Dermis lymphatic vessel endothelial cell (primary cell): Measurements from ENCODE around the gene DNMT1. TPM values are rescaled to one million over a fixed set of nuclear protein-coding genes. Genes with fewer than 3 reads are reported as not detected.

Experiments used
- total RNA-seq: library from RNA; depleted of rRNA; stranded (reverse); fragments of >200 nt; gene quantifications from 2 replicates; pipeline ENCODE4 v1.2.1, GENCODE V29; 2014

The DNMT1 gene
- total RNA-seq: 12.1 and 14.4 TPM in 2 replicates

GRCh38 chr19:10194500-10195198 is at the start of gene DNMT1:
Gene DNMT1, minus strand, starts transcription at chr19:10194953. Its CDS starts 54 bp downstream, at chr19:10194899.

GRCh38 chr19:10230861-10231611 is 36.3 kb upstream of the DNMT1 start, which contains the start of gene S1PR2:
Gene S1PR2, minus strand, starts transcription at chr19:10231331. Its CDS starts 6,426 bp downstream, at chr19:10224905.

GRCh38 chr19:10111405-10111811 is 83.3 kb downstream of the DNMT1 start, which contains the start of gene P2RY11:
Gene P2RY11, plus strand, starts transcription at chr19:10111693. Its CDS starts 29 bp downstream, at chr19:10111722.

GRCh38 chr19:10106100-10106936 is 88.4 kb downstream of the DNMT1 start, which contains the start of gene PPAN:
Gene PPAN, plus strand, starts transcription at chr19:10106362. Its CDS starts 33 bp downstream, at chr19:10106395.

DNA sequence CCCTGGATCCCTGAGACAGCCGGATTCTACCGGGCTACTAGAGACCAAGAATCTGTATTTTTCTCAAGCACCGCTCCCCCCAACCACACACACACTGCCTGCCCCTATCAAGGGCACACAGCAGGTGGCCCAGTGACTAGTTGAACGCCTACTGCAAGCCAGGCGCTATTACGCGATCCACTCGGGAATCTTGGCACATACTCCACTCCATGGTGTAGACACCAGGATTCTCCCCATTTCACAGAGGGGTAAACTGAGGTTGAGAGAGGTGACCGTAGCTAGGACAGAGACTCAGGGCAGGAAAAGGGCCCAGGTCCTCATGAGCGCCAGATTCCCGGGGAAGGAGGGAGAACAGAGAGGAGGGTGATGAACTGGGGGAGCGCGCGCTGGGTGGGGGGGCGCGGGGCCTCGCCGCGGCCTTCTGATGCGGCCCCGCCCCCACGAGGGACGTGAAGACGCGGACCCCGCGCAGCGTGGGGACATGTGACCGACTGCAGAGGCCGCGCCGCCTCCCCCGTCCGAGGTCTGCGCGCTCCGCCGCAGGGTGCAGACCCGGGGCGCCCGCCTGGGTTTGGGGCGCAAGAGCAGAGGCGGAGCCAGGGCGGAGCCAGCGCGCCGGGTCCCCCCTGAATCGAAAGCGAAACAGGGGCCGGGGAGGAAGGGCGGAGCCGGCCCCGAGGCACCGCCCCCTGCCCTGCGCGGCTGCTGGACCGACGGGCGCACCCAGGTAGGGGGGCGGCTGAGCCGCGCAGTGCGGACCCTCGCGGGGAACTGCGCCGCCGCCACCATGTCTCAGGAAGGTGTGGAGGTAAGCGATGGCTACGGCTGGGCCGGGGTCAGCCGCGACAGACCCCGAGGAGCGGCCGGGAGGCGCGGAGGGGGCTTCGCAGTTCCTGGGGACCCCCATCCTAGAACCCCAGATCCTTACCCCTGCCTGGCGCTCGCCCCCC is 108.8 kb downstream of the DNMT1 start, which contains the start of gene SHFL:
SHFL (plus strand) TSS at position 677 of the 950 bp plus-strand sequence; CDS start at position 788, 111 bp downstream.

Other genes starting within 250 kb of the DNMT1 start
- 0.26 and 2.6 TPM in 2 replicates for gene COL5A3, start 184.4 kb downstream of the DNMT1 start, total RNA-seq
- gene RDH8, start 181.5 kb downstream of the DNMT1 start, total RNA-seq: not detected in 2 replicates
- gene SHFL, start 108.6 kb downstream of the DNMT1 start, total RNA-seq: 17.7 and 24.2 TPM in 2 replicates
- gene ANGPTL6, start 92.3 kb downstream of the DNMT1 start, total RNA-seq: 0.22 and 0.26 TPM in 2 replicates
- gene PPAN, start 88.6 kb downstream of the DNMT1 start, total RNA-seq: 15.6 and 22.8 TPM in 2 replicates
- gene P2RY11, start 83.3 kb downstream of the DNMT1 start, total RNA-seq: 1.5 and 2.7 TPM in 2 replicates
- 296 and 323 TPM in 2 replicates for gene EIF3G, start 75.1 kb downstream of the DNMT1 start, total RNA-seq
- 0.43 and 0.54 TPM in 2 replicates for gene S1PR2, start 36.4 kb upstream of the DNMT1 start, total RNA-seq
- 10.3 and 13.6 TPM in 2 replicates for gene MRPL4, start 57.3 kb upstream of the DNMT1 start, total RNA-seq
- 2.1 and 4.4 TPM in 2 replicates for gene ICAM1, start 76.2 kb upstream of the DNMT1 start, total RNA-seq
- under 0.01 and 0.11 TPM in 2 replicates for gene ICAM4, start 92.0 kb upstream of the DNMT1 start, total RNA-seq
- under 0.01 TPM in 1 of 2 replicates, not detected in the other for gene ICAM5, start 95.0 kb upstream of the DNMT1 start, total RNA-seq
- gene ZGLP1, start 114.9 kb upstream of the DNMT1 start, total RNA-seq: 0.11 and 0.26 TPM in 2 replicates
- 16.0 and 16.9 TPM in 2 replicates for gene FDX2, start 121.1 kb upstream of the DNMT1 start, total RNA-seq
- 4.8 and 6.1 TPM in 2 replicates for gene RAVER1, start 138.6 kb upstream of the DNMT1 start, total RNA-seq
- 8.2 and 8.4 TPM in 2 replicates for gene ICAM3, start 144.7 kb upstream of the DNMT1 start, total RNA-seq
- 55.4 and 56.3 TPM in 2 replicates for gene TYK2, start 185.6 kb upstream of the DNMT1 start, total RNA-seq
- 240 and 243 TPM in 2 replicates for gene CDC37, start 208.6 kb upstream of the DNMT1 start, total RNA-seq
- 1.8 and 2.2 TPM in 2 replicates for gene PDE4A, start 225.6 kb upstream of the DNMT1 start, total RNA-seq